H9 (cell line): ENCODE measurements around the gene EIF4E2. TPM values are rescaled to one million over a fixed set of nuclear protein-coding genes. Genes with fewer than 3 reads are reported as not detected.

ENCODE experiments used
- DNase-seq: peaks from one replicate; pipeline ENCODE4 v3.0.0-alpha.2; 2017
- H2AFZ ChIP-seq: one replicate; pipeline ENCODE4 v1.6.1; 2013; ENCODE audit warnings: mild to moderate bottlenecking, low read length, control low read depth, moderate library complexity
- H2AK5ac ChIP-seq: 2 replicates; pipeline ENCODE4 v1.6.1; 2013; ENCODE audit warnings: low read length, control low read depth, mixed read lengths; ENCODE audit not compliant: insufficient read length
- H2BK120ac ChIP-seq: one replicate; pipeline ENCODE4 v1.6.1; 2013; ENCODE audit warnings: low read depth, mild to moderate bottlenecking, low read length, control low read depth, inconsistent platforms; ENCODE audit not compliant: poor library complexity, severe bottlenecking
- H2BK12ac ChIP-seq: 2 replicates; pipeline ENCODE4 v1.6.1; 2013; ENCODE audit warnings: low read length, control low read depth, mixed read lengths, low read depth; ENCODE audit not compliant: insufficient read length
- H2BK15ac ChIP-seq: 2 replicates; pipeline ENCODE4 v1.6.1; 2013; ENCODE audit warnings: low read depth, low read length, control low read depth
- H2BK20ac ChIP-seq: one replicate; pipeline ENCODE4 v1.6.1; 2013; ENCODE audit warnings: low read depth, mild to moderate bottlenecking, low read length, control low read depth, inconsistent platforms; ENCODE audit not compliant: poor library complexity, severe bottlenecking
- H2BK5ac ChIP-seq: 2 replicates; pipeline ENCODE4 v1.6.1; 2013; ENCODE audit warnings: low read length, control low read depth, mixed read lengths; ENCODE audit not compliant: insufficient read length
- H3K14ac ChIP-seq: 2 replicates; pipeline ENCODE4 v1.6.1; 2013; ENCODE audit warnings: low read length, control low read depth; ENCODE audit not compliant: insufficient read depth
- H3K18ac ChIP-seq: 2 replicates; pipeline ENCODE4 v1.6.1; 2013; ENCODE audit warnings: low read depth, mild to moderate bottlenecking, mixed read lengths, low read length, control low read depth; ENCODE audit not compliant: insufficient read length
- H3K23ac ChIP-seq: 2 replicates; pipeline ENCODE4 v1.6.1; 2013; ENCODE audit warnings: low read length, control low read depth, mixed read lengths, low read depth; ENCODE audit not compliant: insufficient read length
- H3K23me2 ChIP-seq: 2 replicates; pipeline ENCODE4 v1.6.1; 2013; ENCODE audit warnings: low read depth, mild to moderate bottlenecking, mixed read lengths, low read length, control low read depth; ENCODE audit not compliant: insufficient read length, poor library complexity, severe bottlenecking
- H3K27ac ChIP-seq: 2 replicates; pipeline ENCODE4 v1.5.1; 2013; ENCODE audit warnings: low read length, control low read depth, mixed read lengths, low read depth; ENCODE audit not compliant: insufficient read length
- H3K27me3 ChIP-seq: 2 replicates; pipeline ENCODE4 v1.6.1; 2013; ENCODE audit warnings: low read length, control low read depth, inconsistent platforms; ENCODE audit not compliant: insufficient read depth
- H3K4ac ChIP-seq: 2 replicates; pipeline ENCODE4 v1.6.1; 2013; ENCODE audit warnings: low read depth, mild to moderate bottlenecking, control low read depth, inconsistent platforms, low read length, moderate library complexity
- H3K4me1 ChIP-seq: 2 replicates; pipeline ENCODE4 v1.6.1; 2013; ENCODE audit warnings: low read length, control low read depth, inconsistent platforms; ENCODE audit not compliant: insufficient read depth
- H3K4me2 ChIP-seq: 2 replicates; pipeline ENCODE4 v1.6.1; 2013; ENCODE audit warnings: low read length, control low read depth, mixed read lengths; ENCODE audit not compliant: insufficient read length, insufficient read depth
- H3K56ac ChIP-seq: 2 replicates; pipeline ENCODE4 v1.6.1; 2013; ENCODE audit warnings: low read depth, mild to moderate bottlenecking, mixed read lengths, low read length, control low read depth; ENCODE audit not compliant: insufficient read length
- H3K79me1 ChIP-seq: 2 replicates; pipeline ENCODE4 v1.6.1; 2013; ENCODE audit warnings: low read depth, mild to moderate bottlenecking, moderate library complexity, low read length, control low read depth, inconsistent platforms; ENCODE audit not compliant: insufficient read depth, poor library complexity, severe bottlenecking
- H3K79me2 ChIP-seq: 2 replicates; pipeline ENCODE4 v1.6.1; 2013; ENCODE audit warnings: low read length, control low read depth, inconsistent platforms; ENCODE audit not compliant: insufficient read depth
- H3K9ac ChIP-seq: 2 replicates; pipeline ENCODE4 v1.6.1; 2013; ENCODE audit warnings: low read length, control low read depth, mixed read lengths; ENCODE audit not compliant: insufficient read length; ENCODE audit errors: extremely low read depth
- H3K9me3 ChIP-seq: one replicate; pipeline ENCODE4 v1.6.1; 2013; ENCODE audit warnings: low read depth, low read length, inconsistent platforms; ENCODE audit not compliant: control insufficient read depth
- H3T11ph ChIP-seq: one replicate; pipeline ENCODE4 v1.6.1; 2013; ENCODE audit warnings: mild to moderate bottlenecking, low read length, control low read depth, inconsistent platforms
- H4K20me1 ChIP-seq: one replicate; pipeline ENCODE4 v1.6.1; 2013; ENCODE audit not compliant: control insufficient read depth, insufficient read length, insufficient read depth
- H4K5ac ChIP-seq: 2 replicates; pipeline ENCODE4 v1.6.1; 2013; ENCODE audit warnings: low read depth, mild to moderate bottlenecking, mixed read lengths, low read length, control low read depth; ENCODE audit not compliant: insufficient read length
- H4K8ac ChIP-seq: replicated peaks from 2 replicates; pipeline ENCODE4 v1.6.1; 2013; ENCODE audit warnings: low read length, control low read depth, mixed read lengths, low read depth; ENCODE audit not compliant: insufficient read length
- H4K91ac ChIP-seq: 2 replicates; pipeline ENCODE4 v1.6.1; 2013; ENCODE audit warnings: low read depth, mild to moderate bottlenecking, moderate library complexity, mixed read lengths, low read length, control low read depth; ENCODE audit not compliant: insufficient read length
- H3K27ac Mint-ChIP-seq, 3 experiments: 2 replicates in 2 of 3; 3 replicates in 1 of 3; pipeline ENCODE4 v1.8.0; 2020 to 2021; ENCODE audit warnings: mixed read lengths in 3 of 3, mild to moderate bottlenecking in 1 of 3, moderate library complexity in 1 of 3
- H3K27me3 Mint-ChIP-seq: 2 replicates; pipeline ENCODE4 v1.8.0; 2021; ENCODE audit warnings: low read depth, mild to moderate bottlenecking, moderate library complexity, mixed read lengths
- H3K36me3 Mint-ChIP-seq, 3 experiments: 2 replicates in 2 of 3; 3 replicates in 1 of 3; pipeline ENCODE4 v1.8.0; 2020 to 2021; ENCODE audit warnings: low read depth in 3 of 3, mixed read lengths in 3 of 3; ENCODE audit not compliant: insufficient read depth in 1 of 3
- H3K4me1 Mint-ChIP-seq, 2 experiments: 2 replicates each; pipeline ENCODE4 v1.8.0; 2020; ENCODE audit warnings: mixed read lengths in 2 of 2
- H3K4me3 Mint-ChIP-seq, 2 experiments: 2 replicates in 1 of 2; 3 replicates in 1 of 2; pipeline ENCODE4 v1.8.0; 2020 to 2021; ENCODE audit warnings: mild to moderate bottlenecking in 2 of 2, mixed read lengths in 2 of 2, moderate library complexity in 1 of 2
- H3K9me3 Mint-ChIP-seq, 2 experiments: 2 replicates in 1 of 2; 3 replicates in 1 of 2; pipeline ENCODE4 v1.8.0; 2020; ENCODE audit warnings: mild to moderate bottlenecking in 2 of 2, mixed read lengths in 2 of 2, moderate library complexity in 1 of 2
- CTCF ChIP-seq: fragments of 200-600 bp; sonication (generic); conservative IDR thresholded peaks from 3 replicates; pipeline ENCODE4 v1.8.0; 2021; ENCODE audit warnings: antibody characterized with exemption, mild to moderate bottlenecking
- WGBS: extraction: QIAGEN DNeasy Blood & Tissue Kit; methylation state at CpG from one replicate; pipeline ENCODE4 v1.1.7; 2013; ENCODE audit warnings: missing lambda C conversion rate, low lambda C conversion rate, mixed read lengths; ENCODE audit not compliant: insufficient read length; ENCODE audit errors: extremely low coverage; 5-methylcytosine and 5-hydroxymethylcytosine counted together
- total RNA-seq: library from RNA; stranded (reverse); gene quantifications from 2 replicates; pipeline ENCODE4 v1.2.1, GENCODE V29; 2021

EIF4E2 gene
- total RNA-seq, 1 experiment from 2014 or later, result 109 TPM

GRCh38 chr2:232513353-232513752, 37.1 kb upstream of the EIF4E2 start:
- H3K23ac ChIP-seq, result no peak overlapping the region
- no peak overlapping the region for H2AFZ ChIP-seq
- H3K27me3 Mint-ChIP-seq, result peaks cover 17% of the 10 kb centered on the region
- no peak overlapping the region for H3T11ph ChIP-seq
- no peaks in the 10 kb centered on the region for H3K27me3 ChIP-seq
- no peaks in the 10 kb centered on the region for H3K4me1 ChIP-seq
- H2BK15ac ChIP-seq, result no peak overlapping the region
- H3K4me2 ChIP-seq, result no peak overlapping the region
- no peak overlapping the region for H2BK12ac ChIP-seq
- H2BK5ac ChIP-seq, result no peak overlapping the region
- WGBS, result no CpG with 5 or more reads among the region's 5 CpGs
- no peaks in the 10 kb centered on the region for H3K36me3 Mint-ChIP-seq
- no peaks in the 10 kb centered on the region for H3K23me2 ChIP-seq
- no peak overlapping the region for H3K4ac ChIP-seq
- no peak overlapping the region for H3K4me3 Mint-ChIP-seq
- H3K27ac Mint-ChIP-seq, result no peak overlapping the region
- H3K79me1 ChIP-seq, result no peaks in the 10 kb centered on the region
- H3K79me2 ChIP-seq, result no peaks in the 10 kb centered on the region
- no peak overlapping the region for H3K14ac ChIP-seq
- DNase-seq, result no peak
- H3K9me3 Mint-ChIP-seq, result peaks cover 0 to 2% of the 10 kb centered on the region in 2 experiments; a peak in 2 of 5 replicates
- no peak overlapping the region for H2AK5ac ChIP-seq
- no peak overlapping the region for H3K27ac ChIP-seq
- H3K9ac ChIP-seq, result no peak overlapping the region
- H2BK120ac ChIP-seq, result no peak overlapping the region
- no peak overlapping the region for H3K56ac ChIP-seq
- no peak overlapping the region for H4K91ac ChIP-seq
- no peaks in the 10 kb centered on the region for H4K20me1 ChIP-seq
- H3K4me1 Mint-ChIP-seq, result peaks cover 13 to 32% of the 10 kb centered on the region in 2 experiments
- H3K18ac ChIP-seq, result no peak overlapping the region
- H2BK20ac ChIP-seq, result no peak overlapping the region
- no peaks in the 10 kb centered on the region for H3K9me3 ChIP-seq
- TF ChIP-seq CTCF, result no peak
- H4K5ac ChIP-seq, result no peak overlapping the region
- H4K8ac ChIP-seq, result no peak overlapping the region
